CD4-positive, alpha-beta T cell treated with Interleukin-1 beta for 1 hour (primary cell): ENCODE measurements around the gene DRC3.

Experiments
- DNase-seq, 2 donors: peaks; one replicate each; pipeline ENCODE4 v3.0.0-alpha.2; 2020 to 2022

Gene DRC3

GRCh38 chr17:17970699-17971430 is 1.8 kb upstream of the DRC3 start:
- DNase-seq: no peak

- DNase-seq: peak; percentile 24 to 27
Observed at GRCh38 chr17:17971431-17972125, 1.1 kb upstream of the DRC3 start.

GRCh38 chr17:17972952-17973254 is 241 bp downstream of the DRC3 start:
- no peak for DNase-seq

GRCh38 chr17:17975436-17975835 is 2.8 kb downstream of the DRC3 start:
- peak in 1 of 2 donors; percentile 39 for DNase-seq

- DNase-seq: no peak
Observed at GRCh38 chr17:17976931-17977570, 4.4 kb downstream of the DRC3 start.

GRCh38 chr17:17978481-17979424 is 6.1 kb downstream of the DRC3 start:
- DNase-seq: no peak

- DNase-seq: no peak
Observed at GRCh38 chr17:17979778-17980177, 7.1 kb downstream of the DRC3 start.

GRCh38 chr17:17981330-17981729 is 8.7 kb downstream of the DRC3 start:
- no peak for DNase-seq

GRCh38 chr17:17982801-17983200 is 10.1 kb downstream of the DRC3 start:
- DNase-seq: no peak

GRCh38 chr17:17983376-17983775 is 10.7 kb downstream of the DRC3 start:
- DNase-seq: no peak

GRCh38 chr17:17983776-17984175 is 11.1 kb downstream of the DRC3 start:
- no peak for DNase-seq

- no peak for DNase-seq
Observed at GRCh38 chr17:17985153-17985552, 12.5 kb downstream of the DRC3 start.

GRCh38 chr17:17985555-17985954 is 12.9 kb downstream of the DRC3 start:
- DNase-seq: no peak

GRCh38 chr17:17987187-17987896 is 14.7 kb downstream of the DRC3 start:
- DNase-seq: no peak

- no peak for DNase-seq
Observed at GRCh38 chr17:17987901-17988300, 15.2 kb downstream of the DRC3 start.

GRCh38 chr17:17988427-17988945 is 15.8 kb downstream of the DRC3 start:
- DNase-seq: no peak

GRCh38 chr17:17989081-17989480 is 16.4 kb downstream of the DRC3 start:
- no peak for DNase-seq

- DNase-seq: no peak
Observed at GRCh38 chr17:17989618-17990017, 17.0 kb downstream of the DRC3 start.

- no peak for DNase-seq
Observed at GRCh38 chr17:17990282-17990681, 17.6 kb downstream of the DRC3 start.

- DNase-seq: no peak
Observed at GRCh38 chr17:17993366-17993765, 20.7 kb downstream of the DRC3 start.

GRCh38 chr17:17993852-17994251 is 21.2 kb downstream of the DRC3 start:
- no peak for DNase-seq
